ENCODE measurements around the gene VPREB3.

- no peak for TF ChIP-seq CTCF (IDR thresholded peaks at IDR 0.05)
- TF ChIP-seq POLR2A (IDR thresholded peaks at IDR 0.05), result no peak
- TF ChIP-seq POLR2AphosphoS5 (IDR thresholded peaks at IDR 0.05), result no peak
Measured at GRCh38 chr22:23777776-23778576, 23.8 kb upstream of the VPREB3 start.
